Muscle of leg (tissue), 11 donors: ENCODE data around the gene FAM227A. TPM values are rescaled to one million over a fixed set of nuclear protein-coding genes. Genes with fewer than 3 reads are reported as not detected.

ENCODE experiments used
- DNase-seq: peaks from one replicate; pipeline ENCODE4 v3.0.0; 2013
- H3K27ac ChIP-seq: one replicate; pipeline ENCODE4 v1.5.1; 2013; ENCODE audit warnings: mild to moderate bottlenecking, low read length, control low read depth
- H3K27me3 ChIP-seq: one replicate; pipeline ENCODE4 v1.6.1; 2013; ENCODE audit warnings: low read length; ENCODE audit not compliant: control insufficient read depth, insufficient read depth
- H3K36me3 ChIP-seq: one replicate; pipeline ENCODE4 v1.6.1; 2013; ENCODE audit warnings: low read length; ENCODE audit not compliant: control insufficient read depth, insufficient read depth
- H3K4me1 ChIP-seq: one replicate; pipeline ENCODE4 v1.6.1; 2013; ENCODE audit warnings: low read length; ENCODE audit not compliant: control insufficient read depth, insufficient read depth
- H3K4me3 ChIP-seq: one replicate; pipeline ENCODE4 v1.5.1; 2013; ENCODE audit warnings: low read length, control low read depth
- H3K9me3 ChIP-seq: replicated peaks from 2 replicates; pipeline ENCODE4 v1.6.1; 2013; ENCODE audit warnings: low read depth, low read length; ENCODE audit not compliant: control insufficient read depth
- WGBS: methylation state at CpG from one replicate; pipeline ENCODE4 v1.1.5; 2013; ENCODE audit warnings: missing lambda C conversion rate; ENCODE audit not compliant: insufficient coverage; 5-methylcytosine and 5-hydroxymethylcytosine counted together
- polyA plus RNA-seq, 8 donors: library from polyadenylated mRNA; unstranded; fragments of 120-200 nt; gene quantifications; one replicate each; pipeline versions ENCODE4 v1.2.1 to v1.2.3, GENCODE V29; 2013; ENCODE audit warnings: inconsistent platforms in 1 of 8, low replicate concordance in 1 of 8; ENCODE audit not compliant: insufficient read length in 8 of 8, insufficient read depth in 1 of 8
- total RNA-seq: library from RNA; stranded (reverse); fragments of 120-200 nt; gene quantifications from one replicate; pipeline ENCODE4 v1.2.4, GENCODE V29; 2013

The FAM227A gene
- total and polyA plus RNA-seq, 9 donors, result 0.62 to 1.1 (median 0.87) TPM

- Histone ChIP-seq H3K36me3 (no peaks in the 10 kb centered on the region), H3K4me3 (no peak overlapping the region), H3K4me1 (no peaks in the 10 kb centered on the region), H3K27ac (no peak overlapping the region), H3K9me3 (no peaks in the 10 kb centered on the region), H3K27me3 (no peaks in the 10 kb centered on the region)
- 84% methylated on average over 4 of the region's 7 CpGs for WGBS
- no peak for DNase-seq
These were observed 106.9 kb downstream of the FAM227A start for GRCh38 chr22:38549101-38549894.

DNA sequence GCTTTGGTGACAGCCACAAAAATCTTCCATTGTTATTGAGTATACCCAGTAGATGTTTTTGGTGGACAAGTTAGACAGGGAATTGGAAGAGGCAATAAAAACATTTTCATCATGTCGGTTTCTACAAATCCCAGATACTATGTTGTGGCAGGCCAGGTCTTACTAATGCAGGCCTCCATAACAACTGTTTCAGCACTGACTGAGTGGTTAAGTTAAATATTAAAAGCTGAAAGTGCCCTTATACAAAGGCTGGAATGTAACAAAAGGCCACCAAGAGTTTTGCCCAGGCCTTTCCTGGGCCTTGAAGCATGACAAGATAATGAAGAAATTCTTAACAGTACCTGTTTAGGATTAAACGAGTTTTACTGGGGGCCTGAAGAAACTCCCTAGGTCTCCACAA lies 115.5 kb downstream of the FAM227A start:
- Histone ChIP-seq H3K4me1 (no peaks in the 10 kb centered on the region), H3K27me3 (no peaks in the 10 kb centered on the region), H3K36me3 (no peaks in the 10 kb centered on the region), H3K9me3 (no peaks in the 10 kb centered on the region), H3K27ac (no peak overlapping the region), H3K4me3 (no peak overlapping the region)
- DNase-seq, result no peak
- no CpG with 5 or more reads among the region's 2 CpGs for WGBS

DNA sequence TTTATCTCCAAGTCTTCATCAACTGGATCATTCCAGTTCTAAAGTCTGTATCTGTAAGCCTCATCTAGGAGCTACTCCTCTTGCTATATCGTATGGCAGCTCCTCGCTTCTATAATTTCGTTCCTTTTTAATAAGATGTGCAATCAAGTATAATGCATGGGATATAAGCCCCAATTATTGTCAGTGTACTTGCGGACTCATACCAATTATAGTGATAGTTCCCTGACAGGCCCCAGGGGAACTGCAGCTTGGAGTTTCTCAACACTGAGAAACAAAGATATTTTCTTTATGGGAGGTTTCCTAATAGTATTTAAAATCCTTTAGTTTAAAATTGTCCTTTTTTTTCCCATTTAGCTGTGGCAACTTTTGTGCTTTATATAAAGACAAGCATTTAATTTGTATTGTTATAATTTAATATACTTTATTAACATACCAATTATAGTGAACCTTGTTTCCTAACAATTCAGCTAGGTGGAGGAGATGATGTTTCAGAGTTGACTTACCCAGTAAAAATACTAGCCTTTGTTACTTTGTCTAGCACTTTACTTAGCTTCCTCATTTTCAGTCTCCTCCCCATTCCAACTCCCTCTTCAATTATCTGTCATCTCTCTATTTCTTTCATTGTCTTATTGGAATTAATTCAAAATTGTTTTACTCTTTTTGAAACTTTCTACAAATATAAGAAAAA lies 124.8 kb downstream of the FAM227A start:
- no CpG with 5 or more reads among the region's 4 CpGs for WGBS
- H3K27me3 ChIP-seq, result no peaks in the 10 kb centered on the region
- no peak for DNase-seq
- no peaks in the 10 kb centered on the region for H3K9me3 ChIP-seq
- H3K4me3 ChIP-seq, result no peak overlapping the region
- H3K27ac ChIP-seq, result no peak overlapping the region
- no peaks in the 10 kb centered on the region for H3K36me3 ChIP-seq
- no peaks in the 10 kb centered on the region for H3K4me1 ChIP-seq

Other genes starting within 250 kb of the FAM227A start
- gene KCNJ4, start 201.2 kb downstream of the FAM227A start, total RNA-seq, result 0.27 TPM
- under 1 TPM; 0.27 to 0.80 (median 0.40) TPM for gene KCNJ4, start 201.2 kb downstream of the FAM227A start, polyA plus RNA-seq
- 36.4 TPM for gene KDELR3, start 188.3 kb downstream of the FAM227A start, total RNA-seq
- 10 to 100 TPM; 20.6 to 48.0 (median 27.3) TPM for gene KDELR3, start 188.3 kb downstream of the FAM227A start, polyA plus RNA-seq
- gene DDX17, start 150.1 kb downstream of the FAM227A start, total RNA-seq, result 346 TPM
- gene DDX17, start 150.1 kb downstream of the FAM227A start, polyA plus RNA-seq, result 100 to 1,000 TPM; 280 to 410 (median 304) TPM
- 4.2 TPM for gene DMC1, start 86.2 kb downstream of the FAM227A start, total RNA-seq
- 10 to 100 TPM in 1 of 8 donors, 1 to 10 TPM in 7; 5.0 to 10.7 (median 6.6) TPM for gene DMC1, start 86.2 kb downstream of the FAM227A start, polyA plus RNA-seq
- gene CBY1, start 246 bp upstream of the FAM227A start, total RNA-seq, result 19.8 TPM
- gene CBY1, start 246 bp upstream of the FAM227A start, polyA plus RNA-seq, result 10 to 100 TPM; 29.0 to 43.7 (median 36.8) TPM
- gene TOMM22, start 25.6 kb upstream of the FAM227A start, total RNA-seq, result 60.0 TPM
- gene TOMM22, start 25.6 kb upstream of the FAM227A start, polyA plus RNA-seq, result 10 to 100 TPM; 85.5 to 93.9 (median 89.3) TPM
- gene JOSD1, start 44.6 kb upstream of the FAM227A start, total RNA-seq, result 32.0 TPM
- gene JOSD1, start 44.6 kb upstream of the FAM227A start, polyA plus RNA-seq, result 10 to 100 TPM; 32.0 to 51.7 (median 38.4) TPM
- 22.5 TPM for gene GTPBP1, start 49.6 kb upstream of the FAM227A start, total RNA-seq
- gene GTPBP1, start 49.6 kb upstream of the FAM227A start, polyA plus RNA-seq, result 10 to 100 TPM; 27.2 to 45.3 (median 35.8) TPM
- gene SUN2, start 99.6 kb upstream of the FAM227A start, total RNA-seq, result 37.6 TPM
- gene SUN2, start 99.6 kb upstream of the FAM227A start, polyA plus RNA-seq, result 10 to 100 TPM; 44.4 to 63.8 (median 56.3) TPM
- 15.0 TPM for gene DNAL4, start 137.8 kb upstream of the FAM227A start, total RNA-seq
- gene DNAL4, start 137.8 kb upstream of the FAM227A start, polyA plus RNA-seq, result 10 to 100 TPM; 12.7 to 17.7 (median 14.8) TPM
- 2.2 TPM for gene NPTXR, start 187.6 kb upstream of the FAM227A start, total RNA-seq
- gene NPTXR, start 187.6 kb upstream of the FAM227A start, polyA plus RNA-seq, result 1 to 10 TPM; 4.5 to 8.7 (median 5.9) TPM
- 24.9 TPM for gene CBX6, start 215.8 kb upstream of the FAM227A start, total RNA-seq
- 10 to 100 TPM; 27.6 to 51.8 (median 34.8) TPM for gene CBX6, start 215.8 kb upstream of the FAM227A start, polyA plus RNA-seq